ENCODE measurements around the gene SPA17. TPM values are rescaled to one million over a fixed set of nuclear protein-coding genes. Genes with fewer than 3 reads are reported as not detected.
A peak's percentile ranks its signal among the peaks of the same experiment; 100 is the strongest.

SPA17 gene
- total RNA-seq, 1 experiment from 2014 or later: 22.4 TPM

DNA sequence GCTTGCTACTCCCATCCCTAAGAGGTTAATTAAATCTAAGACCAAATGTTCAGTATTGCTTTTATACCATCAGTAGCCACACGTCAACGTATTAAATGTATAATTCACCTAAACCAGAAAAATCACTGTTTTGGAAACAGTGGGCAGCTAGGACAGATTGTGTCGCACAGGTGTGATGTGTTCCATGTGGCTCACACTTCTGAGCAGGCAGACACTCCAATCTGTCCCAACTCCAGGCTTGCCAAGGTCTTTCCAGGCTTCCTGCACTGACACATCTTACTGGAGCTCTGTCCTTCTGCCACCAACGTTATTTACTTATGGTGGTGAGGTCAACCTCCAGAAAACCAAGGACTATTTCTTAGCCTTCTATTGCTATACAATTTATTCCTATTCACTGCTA lies 11.6 kb upstream of the SPA17 start:
- no peak for DNase-seq (ENCODE audit: low spot score)

DNA sequence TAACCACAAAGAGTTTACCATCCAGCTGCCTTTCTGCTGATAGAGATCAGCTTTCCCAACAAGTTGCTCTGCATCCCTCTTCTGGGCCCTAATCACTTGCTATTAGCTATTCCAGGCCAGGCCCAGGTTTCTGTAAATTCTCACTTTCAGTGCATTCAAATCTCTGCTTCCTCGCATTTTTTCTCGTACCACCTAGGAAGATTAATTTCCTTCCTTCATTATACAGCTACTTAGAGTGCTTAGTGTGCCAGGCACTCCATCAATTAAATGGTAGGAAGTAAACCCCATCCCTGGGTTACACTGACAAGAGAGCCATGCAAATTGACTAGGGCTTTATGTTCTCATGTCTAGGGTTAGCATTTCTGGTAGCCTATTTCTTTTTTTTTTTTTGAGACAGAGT lies 9.8 kb upstream of the SPA17 start:
- DNase-seq (ENCODE audit: low spot score): no peak

DNA sequence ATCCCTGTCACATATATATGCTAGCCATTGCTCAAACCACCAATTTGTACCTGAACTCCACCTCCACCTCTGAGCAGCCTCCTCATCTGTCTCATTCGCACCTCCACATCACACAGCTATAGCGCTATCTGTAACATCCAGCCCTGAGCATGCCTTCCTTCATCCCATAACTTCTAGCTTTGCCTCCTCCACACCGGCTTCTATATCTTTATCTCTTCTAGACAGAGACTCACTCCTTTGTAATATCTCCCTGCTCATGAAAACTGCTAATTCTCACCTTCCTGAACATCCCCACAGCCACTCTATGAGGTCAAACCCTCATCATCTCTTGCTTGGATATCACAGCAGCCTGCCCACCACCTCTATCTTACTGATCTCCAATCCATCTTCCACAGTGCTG lies 6.1 kb upstream of the SPA17 start:
- no peak for DNase-seq (ENCODE audit: low spot score)

DNA sequence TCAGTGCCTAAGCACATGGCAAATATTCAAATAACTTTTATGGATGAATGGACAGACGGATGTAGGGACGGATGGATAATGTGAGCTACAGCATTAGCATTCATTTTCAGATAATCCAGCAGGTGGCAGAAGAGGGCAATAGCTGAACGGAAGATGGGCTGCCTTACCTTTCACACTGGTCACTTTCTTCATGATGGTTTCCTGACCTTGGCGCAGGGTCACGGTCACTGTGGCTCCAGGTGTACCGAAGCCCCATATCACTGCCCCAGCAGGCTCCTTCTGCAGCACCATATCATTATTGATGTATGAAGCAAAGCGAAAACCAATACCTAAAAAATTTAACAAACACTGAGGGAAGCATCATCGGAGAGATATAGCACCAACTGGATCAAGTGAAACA lies 4.5 kb upstream of the SPA17 start:
- DNase-seq (ENCODE audit: low spot score): peak; percentile 29

DNA sequence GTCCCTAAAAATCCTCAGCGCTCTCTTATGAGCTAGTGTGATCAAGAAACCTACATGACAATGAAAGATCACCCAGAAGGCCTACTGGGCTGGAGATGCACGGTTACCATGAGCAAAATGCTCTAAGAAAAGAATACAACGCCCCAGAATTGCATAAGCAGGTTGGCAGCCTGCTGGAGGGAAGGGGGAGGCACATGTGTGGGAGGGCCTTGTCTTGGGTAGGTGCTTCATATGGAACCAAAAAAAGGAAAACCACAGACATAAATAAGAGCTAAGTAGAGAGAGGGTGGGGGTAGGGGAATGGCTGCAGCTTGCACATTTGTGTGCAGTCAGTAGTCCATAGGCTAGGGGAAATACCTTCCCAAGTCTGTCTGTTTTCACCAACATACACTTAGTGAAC lies 3.0 kb upstream of the SPA17 start:
- DNase-seq (ENCODE audit: low spot score): peak; percentile 62

DNA sequence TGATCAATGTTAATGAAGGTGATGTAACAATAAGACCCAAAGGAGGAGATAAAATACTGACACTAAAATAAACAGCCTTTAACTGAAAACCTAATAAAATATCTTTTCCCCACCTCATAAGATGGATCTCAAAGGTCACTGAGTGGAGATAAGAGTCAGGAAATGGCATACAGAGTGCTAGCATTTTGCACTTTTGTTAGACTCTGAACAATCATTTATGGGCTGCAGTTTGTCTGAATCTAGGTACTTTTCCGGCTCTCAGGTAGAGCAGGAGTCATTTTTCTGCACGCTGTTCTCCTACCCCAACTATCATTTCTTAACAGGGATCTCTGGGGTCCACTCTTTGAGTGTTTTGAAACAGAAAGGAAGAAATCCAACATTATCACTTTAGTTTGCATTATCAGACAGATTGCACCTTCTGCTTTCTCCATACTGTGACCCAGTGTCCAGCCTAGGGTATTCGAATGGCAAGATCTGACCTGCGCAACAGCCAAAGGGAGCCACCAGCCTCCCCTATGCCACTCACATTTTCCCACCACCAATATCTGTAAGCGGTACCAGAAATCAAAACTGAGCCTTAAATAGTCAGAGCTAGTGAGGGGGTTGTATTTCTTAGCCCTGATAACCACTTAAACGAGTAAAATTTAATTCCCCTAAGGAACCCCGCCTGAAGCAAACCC lies 1.0 kb upstream of the SPA17 start:
- no peak for DNase-seq (ENCODE audit: low spot score)

DNA sequence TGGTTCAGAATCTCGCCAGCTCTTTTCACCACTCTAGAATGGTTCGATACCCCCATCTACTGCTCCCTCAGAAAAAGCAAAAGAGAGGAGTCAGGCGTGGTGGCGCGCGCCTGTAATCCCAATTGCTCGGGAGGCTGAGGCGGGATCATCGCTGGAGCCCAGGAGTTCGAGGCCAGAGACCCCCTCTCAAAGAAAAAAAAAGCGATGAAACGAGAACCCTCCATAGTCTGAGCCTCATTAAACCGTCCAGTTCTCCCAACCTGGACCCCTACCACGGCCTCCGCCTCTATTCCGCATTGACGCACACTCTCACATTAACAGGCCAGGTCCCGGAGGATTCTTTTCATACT lies 439 bp downstream of the SPA17 start:
- no peak for DNase-seq (ENCODE audit: low spot score)

DNA sequence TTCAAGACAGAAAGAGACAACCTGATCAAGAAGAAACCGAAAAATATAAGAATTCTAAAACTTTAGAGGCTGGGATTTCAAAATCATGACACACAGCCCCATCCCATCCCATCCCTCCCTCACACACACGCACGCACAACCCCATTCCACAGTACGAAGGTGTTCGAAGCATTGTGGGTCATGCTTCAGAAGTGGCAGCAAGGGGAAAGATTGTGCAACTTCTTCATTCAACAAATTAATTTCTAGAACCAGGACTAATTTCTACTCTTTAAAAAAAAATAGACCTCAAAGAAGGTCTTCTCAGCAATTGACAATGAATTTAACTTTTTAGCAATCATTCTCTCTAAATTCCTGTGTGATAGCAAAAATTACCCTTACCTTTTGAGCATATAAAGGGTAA lies 867 bp downstream of the SPA17 start:
- no peak for DNase-seq (ENCODE audit: low spot score)

DNA sequence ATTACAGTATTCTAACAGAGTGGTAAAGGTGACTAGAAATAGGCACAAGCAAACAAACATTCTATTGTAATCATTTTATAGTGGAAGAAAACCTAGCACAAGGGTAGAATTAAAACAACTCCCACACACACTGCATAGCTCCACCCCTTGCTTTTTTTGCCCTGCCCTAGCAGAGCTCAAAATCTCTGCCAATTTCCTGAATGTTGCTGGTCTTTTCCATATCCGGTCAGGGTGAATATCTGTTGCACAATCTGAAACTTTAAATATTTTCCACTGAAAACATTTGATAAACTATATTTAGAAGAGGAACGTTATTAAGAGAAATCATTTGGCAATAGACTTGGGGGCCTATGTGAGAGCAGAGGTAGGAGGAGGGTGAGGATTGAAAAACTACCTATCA lies 2.7 kb downstream of the SPA17 start:
- DNase-seq (ENCODE audit: low spot score): peak; percentile 39

DNA sequence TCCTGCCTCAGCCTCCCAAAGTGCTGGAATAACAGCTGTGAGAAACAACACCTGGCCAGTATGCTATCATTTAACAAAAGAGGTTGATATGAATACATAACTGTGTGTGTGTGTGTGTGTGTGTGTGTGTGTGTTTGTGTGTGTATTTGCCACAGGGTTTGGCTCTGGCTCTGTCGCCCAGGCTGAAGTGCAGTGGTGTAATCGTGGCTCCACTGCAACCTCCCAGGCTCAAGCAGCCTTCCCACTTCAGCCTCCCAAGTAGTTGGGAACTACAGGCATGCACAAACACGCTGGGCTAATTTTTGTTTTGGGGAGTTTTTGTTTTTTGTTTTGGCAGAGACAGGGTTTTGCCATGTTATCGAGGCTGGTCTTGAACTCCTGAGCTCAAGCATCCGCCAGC lies 4.7 kb downstream of the SPA17 start:
- no peak for DNase-seq (ENCODE audit: low spot score)

DNA sequence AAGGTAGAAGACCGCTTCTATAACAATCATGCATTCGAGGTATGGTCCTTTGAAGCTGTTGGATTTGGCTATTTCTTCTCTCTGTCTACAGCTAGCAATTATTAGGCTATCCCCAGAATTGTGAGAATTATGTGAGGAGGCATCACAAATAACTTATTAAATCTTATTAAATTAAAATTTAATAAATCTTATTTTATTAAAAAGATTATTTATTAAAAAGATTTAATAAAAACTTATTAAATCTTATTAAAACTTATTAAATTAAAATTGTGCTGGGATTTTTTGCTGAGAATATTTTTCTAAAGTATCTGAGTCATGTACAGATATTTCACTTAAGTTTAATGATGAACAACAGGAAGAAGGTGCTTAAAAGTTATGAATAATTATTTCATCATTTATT lies 7.7 kb downstream of the SPA17 start:
- DNase-seq (ENCODE audit: low spot score): no peak

DNA sequence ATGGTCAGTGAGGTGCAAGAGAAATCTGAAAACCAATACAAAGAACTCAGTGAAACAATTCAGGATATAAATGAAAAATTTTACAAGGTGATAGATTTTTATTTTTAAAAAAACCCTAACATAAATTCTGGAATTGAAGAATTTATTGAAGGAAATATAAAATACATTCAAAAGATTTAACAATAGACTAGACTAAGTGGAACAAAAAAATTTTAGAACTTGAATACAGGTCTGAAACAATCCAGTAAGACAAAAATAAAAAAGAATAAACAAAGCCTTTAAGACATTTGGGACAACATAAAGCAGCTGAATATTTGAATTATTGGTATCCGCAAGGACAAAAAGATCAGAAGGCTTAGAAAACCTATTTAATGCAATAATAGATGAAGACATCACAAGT lies 8.7 kb downstream of the SPA17 start:
- no peak for DNase-seq (ENCODE audit: low spot score)

DNA sequence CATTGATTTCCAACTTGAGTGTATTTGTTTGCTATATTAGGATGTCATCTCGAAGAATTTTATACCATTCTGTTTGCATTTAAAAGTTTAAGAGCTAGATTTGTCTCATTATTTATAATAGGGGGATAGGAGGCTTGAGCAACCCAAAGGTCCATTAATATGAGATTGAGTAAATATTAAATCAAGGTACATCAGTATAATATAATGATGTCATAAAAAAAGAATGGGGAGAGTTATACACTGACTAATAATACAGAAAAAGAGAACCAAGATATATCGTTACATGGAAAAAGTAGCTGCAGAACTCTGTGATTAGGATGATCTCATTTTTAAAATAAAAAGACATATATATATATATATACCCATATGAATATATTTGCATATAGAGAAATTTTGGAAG lies 19.4 kb downstream of the SPA17 start:
- no peak for DNase-seq (ENCODE audit: low spot score)

DNA sequence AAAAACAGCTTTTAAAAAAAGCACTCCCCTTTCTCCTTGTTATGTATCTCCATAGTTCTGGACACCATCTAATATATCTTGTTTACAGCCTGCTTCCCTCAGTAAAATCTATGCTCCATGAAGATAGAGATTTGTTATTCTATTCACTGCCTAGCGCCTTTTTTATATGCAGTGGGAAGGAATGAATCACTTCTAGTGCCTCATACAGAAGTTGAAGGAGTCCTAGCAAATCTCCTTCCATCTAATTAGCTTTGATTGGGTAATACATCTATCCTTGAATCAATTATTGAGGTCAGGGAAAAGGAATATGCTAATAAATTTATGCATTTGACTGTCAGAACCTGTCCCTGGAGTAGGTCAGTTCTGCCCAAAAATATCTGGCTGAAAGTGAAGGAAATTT lies 25.8 kb downstream of the SPA17 start:
- DNase-seq (ENCODE audit: low spot score): no peak

DNA sequence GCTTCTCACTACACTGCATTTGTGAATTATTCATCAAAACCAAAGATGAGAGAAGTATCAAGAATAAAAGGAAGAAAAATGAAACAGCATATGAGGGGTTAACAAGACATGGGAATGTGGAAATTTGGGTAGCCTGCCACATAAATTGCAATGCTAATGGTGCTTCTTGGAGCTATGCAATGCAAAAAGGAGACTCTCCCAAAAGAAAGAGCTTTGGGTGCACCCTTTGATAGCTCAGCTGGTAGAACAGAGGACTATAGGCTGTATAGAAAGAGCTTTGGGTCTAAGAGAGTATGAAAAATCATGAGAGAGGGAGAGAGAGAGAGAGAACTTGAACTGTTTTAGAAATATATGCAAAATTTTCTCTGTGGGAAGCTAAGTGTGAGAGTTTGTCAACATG lies 26.3 kb downstream of the SPA17 start:
- DNase-seq (ENCODE audit: low spot score): no peak

DNA sequence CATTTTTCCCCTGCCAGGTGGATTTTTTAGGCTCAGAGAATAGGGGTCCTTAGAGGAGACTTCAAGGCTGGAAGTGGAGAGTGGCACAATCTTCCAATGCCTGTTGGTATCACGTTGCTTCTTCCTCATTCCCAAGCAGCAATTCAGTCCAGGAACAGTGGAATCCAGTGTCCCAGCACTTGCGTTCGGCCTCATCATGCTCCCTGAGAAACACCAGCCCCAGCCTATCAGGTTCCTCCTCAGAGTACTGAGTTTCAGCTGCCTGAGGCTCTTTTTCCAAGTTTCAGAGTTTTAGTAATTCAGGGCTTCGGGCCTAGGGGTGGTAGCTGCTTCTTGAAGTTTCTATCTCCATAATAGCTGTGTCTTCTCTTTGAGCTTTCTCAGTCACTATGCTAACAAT lies 34.1 kb downstream of the SPA17 start:
- no peak for DNase-seq (ENCODE audit: low spot score)

DNA sequence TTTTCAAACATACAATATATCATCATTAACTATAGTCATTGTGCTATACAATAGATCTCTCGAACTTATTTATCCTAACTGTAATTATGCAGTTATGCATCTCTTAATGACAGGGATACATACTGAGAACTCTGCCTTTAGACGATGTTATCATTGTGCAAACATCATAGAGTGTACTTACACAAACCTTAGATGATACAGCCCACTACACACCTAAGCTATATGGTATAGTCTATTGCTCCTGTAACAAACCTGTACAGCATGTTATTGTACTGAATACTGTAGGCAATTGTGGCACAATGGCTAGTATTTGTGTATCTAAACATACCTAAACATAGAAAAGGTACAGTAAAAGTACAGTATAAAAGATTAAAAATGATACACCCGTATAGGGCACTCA lies 38.7 kb downstream of the SPA17 start:
- no peak for DNase-seq (ENCODE audit: low spot score)

DNA sequence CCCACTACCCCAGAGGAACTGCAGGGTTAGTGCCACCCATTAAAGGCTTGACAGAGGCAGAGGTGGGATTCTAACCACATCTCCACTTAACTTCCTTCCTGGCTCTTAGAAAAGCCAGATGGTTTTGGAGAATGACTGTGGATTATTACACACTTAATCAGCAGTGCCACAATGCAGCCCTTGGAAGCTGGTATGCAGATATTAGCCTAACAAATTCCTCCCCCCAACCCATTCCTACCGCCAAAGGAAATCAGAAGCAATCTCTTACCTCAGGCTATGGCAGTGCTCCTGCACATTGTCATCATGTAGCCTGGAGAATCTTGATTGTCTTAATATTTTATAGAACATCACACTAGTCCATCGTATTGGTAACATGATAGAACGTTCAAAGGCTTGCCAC lies 42.9 kb downstream of the SPA17 start:
- no peak for DNase-seq (ENCODE audit: low spot score)

DNA sequence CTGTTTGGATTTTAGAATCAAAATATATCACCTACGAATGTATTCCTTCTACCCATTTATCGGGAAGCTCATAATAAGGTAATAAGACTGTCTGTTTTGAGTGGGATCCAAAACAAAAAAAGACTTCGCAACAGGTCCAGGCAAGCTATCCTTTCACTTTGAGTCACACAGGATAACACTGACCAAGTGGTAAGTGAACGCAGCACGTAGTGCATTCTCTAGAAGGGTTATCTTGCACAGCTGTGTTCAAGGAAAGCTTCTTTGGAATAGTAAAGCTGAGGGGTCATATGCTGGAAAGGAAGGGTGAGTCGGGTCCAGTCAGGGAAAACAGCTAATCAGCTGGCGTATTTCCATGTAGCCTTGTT lies 43.7 kb downstream of the SPA17 start:
- no peak for DNase-seq (ENCODE audit: low spot score)

DNA sequence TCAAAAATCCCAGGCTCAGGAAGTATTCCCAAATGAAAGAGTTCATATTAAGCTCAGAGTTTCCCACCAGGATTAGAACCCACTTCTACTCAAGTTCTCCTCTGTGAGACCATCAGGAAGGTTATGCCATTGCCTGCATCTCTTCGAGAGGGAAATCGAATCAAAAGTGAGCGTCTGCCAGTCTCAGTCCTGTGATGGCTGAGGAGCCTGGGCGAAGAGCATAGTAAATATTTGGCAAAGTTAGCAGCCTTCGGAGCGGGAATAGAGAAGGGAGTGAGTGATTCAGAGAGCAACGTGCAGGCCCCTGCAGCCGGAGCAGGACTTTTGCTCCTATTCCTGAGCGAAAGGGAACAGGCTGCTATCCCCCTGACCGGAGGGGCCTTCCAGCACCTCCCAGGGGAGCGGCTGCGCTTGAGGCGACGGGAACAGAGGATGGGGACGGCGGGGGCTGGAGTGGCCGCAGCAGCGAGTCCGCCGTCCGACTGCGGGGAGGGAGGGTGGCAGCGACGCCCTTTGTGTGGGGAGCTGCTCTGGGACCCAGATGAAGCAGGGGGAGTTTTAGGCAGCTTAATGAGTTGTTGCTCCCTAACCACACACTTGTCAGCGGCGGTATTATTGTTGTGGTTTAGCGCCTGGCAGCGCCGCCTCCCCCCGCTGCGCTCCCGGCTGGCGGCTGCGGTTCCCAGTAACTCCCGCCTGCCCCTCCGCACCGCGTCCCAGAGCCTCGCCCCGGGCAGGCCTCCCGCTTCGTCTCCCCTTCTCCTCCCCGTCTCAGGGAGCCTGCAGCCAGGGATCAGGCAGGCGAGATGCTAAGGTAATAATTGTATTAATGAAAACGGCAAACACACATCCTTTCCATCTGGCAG lies 44.3 kb downstream of the SPA17 start:
- no peak for DNase-seq (ENCODE audit: low spot score)

DNA sequence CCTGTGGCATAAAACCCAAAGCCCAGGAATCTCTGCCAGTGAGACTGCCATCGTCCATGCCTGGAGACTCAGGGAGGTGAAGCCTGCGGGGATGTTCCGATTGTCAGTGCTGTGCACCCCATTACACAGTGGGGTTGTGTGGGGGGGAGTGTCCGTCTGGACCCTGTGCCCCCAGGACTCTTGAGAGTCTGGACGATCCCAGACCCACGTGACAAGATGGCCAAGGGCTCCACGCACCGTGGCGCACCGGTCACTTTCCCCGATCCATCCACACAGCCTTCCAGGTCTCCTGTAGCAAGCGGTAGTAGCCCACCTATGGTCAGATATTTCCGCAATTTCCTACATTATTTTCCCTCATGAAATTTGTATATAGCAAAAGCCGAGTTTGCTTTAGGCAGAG lies 45.1 kb downstream of the SPA17 start:
- no peak for DNase-seq (ENCODE audit: low spot score)

DNA sequence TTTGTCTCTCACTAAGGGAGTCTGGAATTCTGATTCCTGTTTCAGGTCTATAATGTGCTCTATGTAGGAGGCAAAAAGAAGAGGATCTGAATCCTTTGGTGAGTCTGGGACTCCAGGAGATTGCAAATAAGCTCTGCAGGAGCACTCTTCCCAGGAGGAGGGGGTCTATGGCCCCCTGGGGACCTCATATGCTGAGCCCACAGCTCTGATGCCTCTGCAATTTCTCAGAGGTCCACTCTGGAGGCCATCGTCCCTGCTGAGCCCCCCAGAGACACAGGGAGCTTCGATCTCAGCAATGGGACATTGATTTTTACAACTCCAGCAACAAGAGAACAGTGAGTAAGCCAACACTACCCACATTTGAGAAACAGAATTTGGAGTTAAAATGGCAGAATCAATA lies 45.8 kb downstream of the SPA17 start:
- DNase-seq (ENCODE audit: low spot score): no peak

DNA sequence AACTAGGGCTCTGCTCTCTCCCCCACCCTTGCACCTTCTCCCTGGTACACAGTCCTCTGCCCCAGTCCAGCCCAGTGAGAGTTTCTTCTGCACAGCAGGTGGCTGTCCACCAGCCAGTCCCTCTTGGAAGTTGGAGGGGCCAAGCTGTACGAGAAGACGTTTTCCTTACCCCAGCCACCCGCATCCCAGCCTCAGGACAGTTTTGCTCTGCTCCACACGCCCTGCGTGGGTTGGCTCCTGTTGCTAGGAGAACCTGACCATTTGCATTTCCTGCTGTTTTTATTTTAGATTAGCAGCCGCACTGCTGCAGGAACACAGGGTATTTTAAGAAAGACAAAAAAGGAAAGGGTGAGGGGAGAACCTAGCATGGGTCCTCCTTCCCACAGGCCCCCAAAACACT lies 48.5 kb downstream of the SPA17 start:
- DNase-seq (ENCODE audit: low spot score): no peak
